Right lobe of liver (tissue), 4 donors: ENCODE results near the gene MGST1.

Source experiments
- POLR2A ChIP-seq: fragments of 450-650 bp; IDR thresholded peaks from one replicate; pipeline ENCODE4 v1.6.1; 2017; ENCODE audit warnings: antibody characterized with exemption, mild to moderate bottlenecking
- TF ChIP-seq, protein P1 (sequence below), 4 donors: fragments of 200-600 bp in 3 of 4; fragments of 450-650 bp in 1 of 4; IDR thresholded peaks; one replicate each; pipeline versions ENCODE4 v1.5.1 to v1.8.0; 2016 to 2022; ENCODE audit warnings: antibody characterized with exemption in 4 of 4, mild to moderate bottlenecking in 2 of 4
- donor health status: DM: no; HTN: no; CAD: no.
- donor health status: DM: no; HTN: no; CAD: no.
- donor health status: DM: no; HTN: yes; CAD: no.

DNA sequence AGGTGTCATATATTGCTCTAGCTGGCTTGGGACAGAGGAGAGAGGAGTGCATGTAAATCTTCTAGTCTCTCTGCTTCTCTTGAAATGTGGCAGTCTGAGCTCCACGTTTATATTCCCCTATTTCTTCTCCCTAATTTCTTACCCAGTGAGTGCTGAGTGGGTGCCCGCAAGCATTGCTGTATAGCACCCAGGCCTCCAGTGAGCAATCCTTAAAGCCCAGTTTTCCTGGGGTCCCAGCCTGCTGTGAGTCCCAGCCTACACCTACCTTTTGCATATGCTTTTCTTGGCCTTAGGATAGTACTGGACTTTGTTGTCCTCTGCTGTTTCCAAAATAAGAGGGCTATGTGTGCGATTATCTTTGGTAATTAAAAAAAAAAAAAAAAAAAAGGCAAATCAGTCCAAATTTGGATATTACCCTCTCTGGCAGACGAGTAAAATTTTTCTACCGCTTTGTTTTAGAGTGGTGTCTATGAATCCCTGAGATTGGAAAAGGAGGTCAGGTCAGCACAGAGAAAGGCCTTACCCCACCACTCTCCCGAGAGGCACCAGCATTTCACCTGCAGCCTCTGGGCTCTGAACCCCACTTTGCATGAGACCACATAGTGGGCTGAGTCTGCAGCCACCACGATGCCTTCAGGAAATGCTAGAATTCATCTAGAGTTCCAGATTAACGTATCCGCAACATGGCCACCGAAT lies 1.1 kb downstream of the MGST1 start:
- TF ChIP-seq, protein P1, sequence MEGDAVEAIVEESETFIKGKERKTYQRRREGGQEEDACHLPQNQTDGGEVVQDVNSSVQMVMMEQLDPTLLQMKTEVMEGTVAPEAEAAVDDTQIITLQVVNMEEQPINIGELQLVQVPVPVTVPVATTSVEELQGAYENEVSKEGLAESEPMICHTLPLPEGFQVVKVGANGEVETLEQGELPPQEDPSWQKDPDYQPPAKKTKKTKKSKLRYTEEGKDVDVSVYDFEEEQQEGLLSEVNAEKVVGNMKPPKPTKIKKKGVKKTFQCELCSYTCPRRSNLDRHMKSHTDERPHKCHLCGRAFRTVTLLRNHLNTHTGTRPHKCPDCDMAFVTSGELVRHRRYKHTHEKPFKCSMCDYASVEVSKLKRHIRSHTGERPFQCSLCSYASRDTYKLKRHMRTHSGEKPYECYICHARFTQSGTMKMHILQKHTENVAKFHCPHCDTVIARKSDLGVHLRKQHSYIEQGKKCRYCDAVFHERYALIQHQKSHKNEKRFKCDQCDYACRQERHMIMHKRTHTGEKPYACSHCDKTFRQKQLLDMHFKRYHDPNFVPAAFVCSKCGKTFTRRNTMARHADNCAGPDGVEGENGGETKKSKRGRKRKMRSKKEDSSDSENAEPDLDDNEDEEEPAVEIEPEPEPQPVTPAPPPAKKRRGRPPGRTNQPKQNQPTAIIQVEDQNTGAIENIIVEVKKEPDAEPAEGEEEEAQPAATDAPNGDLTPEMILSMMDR (IDR thresholded peaks at IDR 0.05), result no peak
- TF ChIP-seq POLR2A, result no peak
